UCSD-AML1 (cell line): ENCODE measurements around the gene G3BP1.
"Not testable (repeated sequence)": the region's sequence is repeated elsewhere in the genome, so short reads cannot be mapped to it uniquely, and the experiment has no call there.

Experiments
- DNase-seq: peaks from one replicate; lab custom pipeline; 2025; ENCODE audit not compliant: unreplicated experiment; lab: John Stamatoyannopoulos, UW

G3BP1 gene

GRCh38 chr5:151856861-151857260 lies 85.1 kb downstream of the G3BP1 start:
- no peak for DNase-seq

- DNase-seq, result not testable (repeated sequence)
Measured at GRCh38 chr5:151860867-151861266, 89.1 kb downstream of the G3BP1 start.
